ENCODE results near the gene HGFAC.
"Not testable (repeated sequence)": the region's sequence is repeated elsewhere in the genome, so short reads cannot be mapped to it uniquely, and the experiment has no call there.

HGFAC gene

DNA sequence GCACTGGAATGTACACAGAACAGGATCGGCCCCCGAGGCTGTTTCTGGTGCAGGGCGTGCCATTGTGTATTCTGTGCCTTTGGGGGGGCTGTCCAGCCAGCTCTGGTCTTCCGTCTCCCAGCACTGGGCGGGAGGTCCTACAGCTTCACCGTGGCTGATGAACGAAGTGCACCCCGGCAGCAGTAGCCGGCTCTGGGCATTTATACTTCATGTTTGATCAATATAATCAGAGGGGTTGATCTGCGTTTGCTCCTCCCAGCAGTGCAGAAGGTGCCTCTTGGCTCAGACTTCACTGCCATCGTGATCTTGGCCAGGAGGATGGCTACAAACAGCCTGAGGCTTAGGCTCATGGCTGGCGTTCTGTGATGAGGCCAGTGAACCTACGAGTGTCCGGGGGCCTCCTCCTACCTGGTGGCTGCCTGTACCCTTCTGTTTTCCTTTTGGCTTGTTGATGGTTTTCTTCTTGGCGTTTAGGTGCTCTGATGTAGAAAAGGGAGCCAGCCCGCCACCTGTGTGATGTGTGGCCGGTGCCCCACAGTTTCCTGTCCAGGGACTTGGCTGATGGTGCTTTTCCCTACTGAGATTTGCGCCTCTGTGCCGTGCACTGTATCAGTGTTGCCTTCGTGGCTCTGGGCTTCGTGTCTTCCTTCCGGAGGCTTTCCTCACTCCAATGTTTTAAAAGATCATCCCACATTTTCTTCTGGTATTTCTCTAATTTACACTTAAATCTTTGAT, 31.2 kb upstream of the HGFAC start:
- in situ Hi-C loops (cut with MboI; ENCODE audit: low sequenced_read_pairs): no loop called here

DNA sequence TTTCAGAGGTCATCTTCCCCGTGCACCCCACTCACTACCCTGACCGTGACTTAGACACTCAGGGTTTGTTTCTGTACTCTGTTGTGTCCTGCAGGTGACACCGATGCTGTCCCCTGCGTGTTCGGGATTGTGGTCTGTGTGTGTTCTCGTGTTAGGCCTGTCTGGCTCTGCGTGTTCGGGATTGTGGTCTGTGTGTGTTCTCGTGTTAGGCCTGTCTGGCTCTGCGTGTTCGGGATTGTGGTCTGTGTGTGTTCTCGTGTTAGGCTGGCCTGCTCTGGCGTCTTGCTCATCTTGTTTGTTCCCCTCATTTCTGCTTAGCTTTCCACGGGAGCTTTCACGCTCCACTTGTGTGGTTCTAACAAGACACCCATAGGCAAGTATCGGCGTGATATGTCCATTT, 30.6 kb upstream of the HGFAC start:
- in situ Hi-C loops (cut with MboI; ENCODE audit: low sequenced_read_pairs): not testable (repeated sequence)

DNA sequence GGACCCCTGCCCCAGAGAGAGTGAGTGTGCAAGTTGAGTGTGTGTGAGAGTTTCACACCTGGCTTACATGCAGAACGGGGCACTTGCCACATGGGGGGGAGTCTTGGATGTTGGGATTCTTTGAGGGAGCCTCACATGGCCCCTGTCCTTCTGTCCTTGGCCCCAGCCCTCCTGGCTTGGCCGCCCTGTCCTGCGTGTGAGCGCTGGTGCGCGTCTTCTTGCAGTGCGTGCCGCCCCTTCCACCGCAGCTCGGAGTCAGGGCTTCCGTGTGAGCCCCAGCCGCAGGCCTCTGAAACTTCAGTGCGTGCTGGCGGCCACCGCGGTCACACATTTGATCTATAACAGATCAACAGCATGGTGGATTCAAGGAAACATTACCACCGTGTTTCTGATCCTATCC, 30.1 kb upstream of the HGFAC start:
- in situ Hi-C loops (cut with MboI; ENCODE audit: low sequenced_read_pairs): no loop called here

DNA sequence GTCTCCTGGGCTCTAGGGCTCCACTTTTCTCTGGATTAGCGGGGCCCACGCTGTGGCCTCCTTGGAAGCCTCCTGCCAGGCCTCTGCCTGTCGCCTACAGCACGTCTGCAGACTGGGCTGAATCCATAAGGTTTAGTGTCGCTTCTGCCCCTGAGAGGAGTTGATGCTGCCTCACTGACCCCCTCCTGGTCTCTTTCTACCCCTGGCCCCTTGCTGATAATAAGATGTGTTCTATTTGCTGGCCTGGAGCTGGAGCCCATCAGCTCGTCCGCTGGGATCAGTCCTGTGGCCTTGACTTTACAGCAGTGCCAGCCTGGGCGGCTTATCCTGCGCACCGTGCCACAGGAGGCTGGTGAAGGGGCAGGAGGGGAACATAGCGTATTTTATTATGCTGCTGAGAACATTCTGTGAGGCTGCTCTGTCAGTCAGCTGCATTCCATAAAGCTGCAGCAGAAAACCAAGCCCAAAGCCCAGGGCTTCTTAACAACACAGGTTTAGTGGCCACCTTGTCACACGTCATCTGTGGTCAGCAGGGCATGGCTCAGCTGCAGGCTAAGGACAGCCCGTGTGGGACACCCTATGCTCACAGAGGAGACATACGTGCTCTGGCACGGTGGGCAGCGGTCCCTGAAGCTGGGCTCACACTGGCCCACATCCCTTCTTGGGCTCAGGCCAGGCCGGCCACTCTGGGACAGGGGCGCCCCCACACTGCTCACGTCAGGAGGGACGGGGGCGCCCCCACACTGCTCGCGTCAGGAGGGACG, 29.3 kb upstream of the HGFAC start:
- in situ Hi-C loops (cut with MboI; ENCODE audit: low sequenced_read_pairs): no loop called here

DNA sequence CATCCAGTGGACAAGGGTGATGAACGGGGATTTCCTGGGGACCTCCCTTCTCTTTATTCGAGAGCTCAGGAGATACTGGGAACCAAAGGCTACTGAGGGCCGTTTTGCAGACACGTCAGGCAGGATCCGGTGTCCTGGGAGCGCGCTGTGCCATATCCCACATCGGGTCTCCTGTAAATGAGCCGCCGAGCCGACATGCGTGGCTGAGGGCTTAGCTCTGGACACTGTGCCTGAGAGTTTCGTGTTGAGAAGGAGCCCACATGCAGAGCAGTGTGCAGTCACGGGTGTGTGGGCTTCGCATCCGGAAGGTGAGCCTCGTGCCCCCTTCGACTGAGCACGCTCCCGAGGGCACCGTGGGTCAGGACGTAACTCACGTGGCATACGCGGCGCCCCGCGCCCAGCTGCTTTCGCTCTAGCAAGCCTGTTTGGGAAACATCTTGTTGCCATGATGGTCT, 28.5 kb upstream of the HGFAC start:
- in situ Hi-C loops (cut with MboI; ENCODE audit: low sequenced_read_pairs): no loop called here

DNA sequence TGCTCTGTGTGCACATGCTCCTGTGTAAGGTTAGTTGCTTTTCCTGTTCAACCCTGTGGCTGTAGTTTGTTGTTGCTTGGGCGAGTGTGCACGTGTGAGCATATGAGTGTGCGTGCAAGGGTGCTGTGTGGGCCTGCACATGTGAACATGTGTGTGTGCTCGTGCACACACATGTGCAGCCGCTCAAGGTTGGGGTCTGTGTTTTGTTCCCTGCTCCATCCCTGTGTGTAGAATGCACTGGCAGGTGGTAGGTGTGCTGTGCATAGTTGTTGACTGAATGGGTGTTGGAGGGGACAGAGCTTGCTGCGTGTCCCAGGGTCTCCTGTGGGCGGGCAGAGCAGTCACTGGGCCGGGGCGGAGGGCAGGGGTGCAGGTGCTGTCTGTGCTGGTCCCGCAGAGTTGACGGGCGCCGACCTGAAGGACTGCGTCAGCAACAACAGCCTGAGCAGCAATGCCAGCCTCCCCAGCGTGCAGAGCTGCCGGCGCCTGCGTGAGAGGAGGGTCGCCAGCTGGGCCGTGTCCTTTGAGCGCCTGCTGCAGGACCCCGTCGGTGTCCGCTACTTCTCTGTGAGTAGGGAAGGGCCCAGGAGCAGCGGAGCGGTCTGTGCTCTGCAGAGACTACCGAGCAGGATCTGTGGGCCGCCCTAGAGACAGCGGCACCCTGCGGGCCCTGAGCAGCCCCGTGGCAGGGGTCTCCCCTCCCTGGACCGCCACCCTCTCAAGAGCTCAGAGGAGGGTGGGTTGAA, 27.9 kb upstream of the HGFAC start:
- in situ Hi-C loops (cut with MboI; ENCODE audit: low sequenced_read_pairs): no loop called here

DNA sequence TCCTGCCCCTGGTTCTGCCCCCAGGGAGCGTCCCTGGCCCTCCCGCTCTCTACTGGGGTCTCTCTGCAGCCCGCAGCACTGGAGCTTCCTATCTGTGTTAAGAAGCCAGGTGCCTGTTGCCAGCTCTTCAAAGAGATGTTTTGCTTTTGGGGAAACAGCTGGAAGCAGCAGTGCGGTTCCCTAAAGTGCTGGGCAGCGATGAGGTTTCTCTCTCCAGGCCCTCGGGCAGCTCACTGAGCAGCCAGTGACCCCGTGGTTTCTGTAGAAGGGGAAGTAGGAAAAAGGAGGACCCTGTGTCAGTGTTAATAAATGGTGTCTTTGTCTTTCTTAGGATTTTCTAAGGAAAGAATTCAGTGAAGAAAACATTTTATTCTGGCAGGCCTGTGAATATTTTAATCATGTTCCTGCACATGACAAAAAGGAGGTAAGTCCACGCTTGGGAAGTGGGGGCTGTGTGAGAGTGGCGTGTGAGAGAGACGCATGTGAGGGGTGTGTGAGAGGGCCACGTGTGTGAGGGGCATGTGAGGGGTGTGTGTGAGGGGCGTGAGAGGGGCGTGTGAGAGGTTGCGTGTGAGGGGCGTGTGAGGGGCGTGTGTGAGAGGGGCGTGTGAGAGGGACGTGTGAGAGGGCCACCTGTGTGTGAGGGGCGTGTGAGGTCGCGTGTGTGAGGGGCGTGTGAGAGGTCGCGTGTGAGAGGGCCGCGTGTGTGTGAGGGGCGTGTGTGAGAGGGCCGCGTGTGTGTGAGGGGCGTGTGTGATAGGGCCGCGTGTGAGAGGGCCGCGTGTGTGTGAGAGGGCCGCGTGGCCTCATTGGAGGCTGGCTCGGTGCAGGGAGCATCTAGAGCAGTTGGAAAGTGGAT, 27.1 kb upstream of the HGFAC start:
- in situ Hi-C loops (cut with MboI; ENCODE audit: low sequenced_read_pairs): no loop called here

DNA sequence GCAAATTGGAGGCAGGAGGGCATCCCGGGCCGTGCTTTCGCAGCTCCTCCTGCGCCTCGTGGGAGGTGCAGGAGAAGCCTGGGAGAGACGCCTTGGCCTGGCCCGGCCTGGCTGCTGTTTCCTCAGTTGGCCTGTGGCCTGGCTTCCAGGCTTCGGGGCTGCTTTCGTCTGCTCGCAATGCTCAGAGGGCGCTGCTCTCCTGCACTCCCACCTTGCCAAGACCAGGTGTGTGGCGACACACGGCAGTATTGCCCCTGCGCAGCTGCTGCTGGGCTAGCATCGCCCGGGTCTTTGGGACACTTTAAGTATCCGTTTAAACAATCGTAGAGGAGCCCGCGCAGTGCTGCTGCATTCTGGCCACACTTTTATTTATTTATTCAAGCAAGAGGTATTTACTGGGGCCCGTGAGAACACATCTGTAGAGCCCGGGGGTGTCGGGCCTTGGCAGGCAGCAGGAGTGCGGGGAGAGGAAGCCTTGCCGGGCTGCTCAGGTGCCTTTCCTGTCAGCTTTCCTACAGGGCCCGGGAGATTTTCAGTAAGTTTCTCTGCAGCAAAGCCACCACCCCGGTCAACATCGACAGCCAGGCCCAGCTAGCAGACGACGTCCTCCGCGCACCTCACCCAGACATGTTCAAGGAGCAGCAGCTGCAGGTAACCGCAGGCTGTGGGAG, 26.2 kb upstream of the HGFAC start:
- in situ Hi-C loops (cut with MboI; ENCODE audit: low sequenced_read_pairs): no loop called here

DNA sequence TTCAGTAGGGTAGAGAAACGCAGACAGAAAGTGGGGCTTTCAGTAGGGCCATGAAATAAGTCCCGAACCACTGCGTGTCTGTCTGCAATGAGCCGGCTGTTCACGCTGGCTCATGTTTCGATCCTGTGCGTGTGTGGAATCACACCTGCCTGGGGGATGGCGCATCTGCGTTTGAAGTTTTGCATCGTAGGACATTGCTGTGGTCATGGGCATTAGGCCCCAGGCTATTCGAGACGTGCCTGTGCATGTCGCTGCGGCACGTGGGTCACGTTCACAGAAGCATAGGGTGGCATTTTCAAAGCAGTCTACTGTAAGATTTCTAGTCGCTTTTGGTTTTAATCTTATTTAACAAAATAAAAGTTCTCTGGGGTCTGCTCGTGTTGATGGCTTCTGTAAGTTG, 25.5 kb upstream of the HGFAC start:
- in situ Hi-C loops (cut with MboI; ENCODE audit: low sequenced_read_pairs): no loop called here

DNA sequence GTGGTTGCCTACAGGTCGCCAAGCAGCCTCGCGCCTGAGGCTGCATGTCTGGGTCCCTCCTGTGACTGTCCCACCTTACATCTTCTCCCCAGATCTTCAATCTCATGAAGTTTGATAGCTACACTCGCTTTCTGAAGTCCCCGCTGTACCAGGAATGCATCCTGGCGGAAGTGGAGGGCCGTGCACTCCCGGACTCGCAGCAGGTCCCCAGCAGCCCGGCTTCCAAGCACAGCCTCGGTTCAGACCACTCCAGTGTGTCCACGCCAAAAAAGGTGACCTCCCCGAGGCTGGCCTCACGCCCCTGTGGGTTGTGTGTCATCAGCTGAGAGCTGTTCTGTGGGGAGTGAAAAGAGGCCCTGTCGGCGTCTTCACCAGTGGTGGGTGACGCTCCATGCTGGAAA, 24.9 kb upstream of the HGFAC start:
- in situ Hi-C loops (cut with MboI; ENCODE audit: low sequenced_read_pairs): no loop called here

DNA sequence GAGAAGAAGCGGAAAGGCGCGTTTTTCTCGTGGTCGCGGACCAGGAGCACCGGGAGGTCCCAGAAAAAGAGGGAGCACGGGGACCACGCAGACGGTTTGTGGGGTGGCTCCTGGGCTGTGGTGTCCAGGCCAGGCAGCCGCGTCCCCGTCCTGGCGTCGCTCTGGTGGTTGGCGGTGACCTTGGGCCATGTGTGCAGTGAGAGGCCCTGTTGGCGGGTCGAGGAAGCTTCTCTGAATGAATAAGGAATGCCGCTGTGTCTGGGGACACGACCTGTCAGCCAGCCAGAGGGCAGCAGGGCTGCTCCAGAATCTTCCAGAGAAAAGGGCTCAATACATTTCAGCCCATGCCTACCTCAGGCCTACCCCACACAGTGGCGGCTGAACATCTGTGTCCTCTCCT, 24.3 kb upstream of the HGFAC start:
- in situ Hi-C loops (cut with MboI; ENCODE audit: low sequenced_read_pairs): no loop called here

DNA sequence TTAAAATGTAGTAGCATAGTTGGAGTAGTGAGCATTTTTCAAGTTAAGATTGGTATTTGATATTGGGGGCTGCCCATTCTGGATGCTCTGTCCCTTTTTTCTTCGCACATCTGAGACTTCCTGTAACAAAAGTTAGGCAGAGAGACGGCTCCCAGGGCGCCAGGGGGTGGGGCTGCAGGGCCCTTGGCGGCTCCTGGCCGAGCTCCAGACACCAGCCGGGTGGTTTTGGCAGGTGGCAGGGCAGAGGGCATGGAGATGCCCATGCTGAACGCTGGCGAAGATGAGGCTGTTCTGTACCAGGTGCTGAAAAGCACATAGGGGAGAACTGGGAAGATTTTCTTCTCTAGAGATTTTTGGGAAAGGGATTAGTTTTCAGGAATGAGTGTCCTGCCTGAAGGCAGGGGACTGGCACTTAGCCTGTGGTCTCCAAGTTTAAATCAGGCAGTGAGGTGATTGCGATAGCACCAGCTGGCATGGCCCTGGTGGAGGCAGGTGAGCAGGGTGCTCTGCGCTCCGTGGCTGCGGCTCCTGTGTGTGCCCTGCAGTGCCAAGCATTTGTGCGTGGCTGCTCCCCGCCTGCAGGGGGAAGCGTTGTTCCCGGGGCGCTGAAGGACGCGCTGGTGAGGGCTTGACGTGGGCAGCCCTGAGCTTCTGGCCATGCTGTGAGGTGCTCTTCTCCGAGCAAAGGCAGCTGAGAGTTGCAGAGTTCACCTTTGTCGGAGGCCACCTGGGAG, 23.6 kb upstream of the HGFAC start:
- in situ Hi-C loops (cut with MboI; ENCODE audit: low sequenced_read_pairs): no loop called here

DNA sequence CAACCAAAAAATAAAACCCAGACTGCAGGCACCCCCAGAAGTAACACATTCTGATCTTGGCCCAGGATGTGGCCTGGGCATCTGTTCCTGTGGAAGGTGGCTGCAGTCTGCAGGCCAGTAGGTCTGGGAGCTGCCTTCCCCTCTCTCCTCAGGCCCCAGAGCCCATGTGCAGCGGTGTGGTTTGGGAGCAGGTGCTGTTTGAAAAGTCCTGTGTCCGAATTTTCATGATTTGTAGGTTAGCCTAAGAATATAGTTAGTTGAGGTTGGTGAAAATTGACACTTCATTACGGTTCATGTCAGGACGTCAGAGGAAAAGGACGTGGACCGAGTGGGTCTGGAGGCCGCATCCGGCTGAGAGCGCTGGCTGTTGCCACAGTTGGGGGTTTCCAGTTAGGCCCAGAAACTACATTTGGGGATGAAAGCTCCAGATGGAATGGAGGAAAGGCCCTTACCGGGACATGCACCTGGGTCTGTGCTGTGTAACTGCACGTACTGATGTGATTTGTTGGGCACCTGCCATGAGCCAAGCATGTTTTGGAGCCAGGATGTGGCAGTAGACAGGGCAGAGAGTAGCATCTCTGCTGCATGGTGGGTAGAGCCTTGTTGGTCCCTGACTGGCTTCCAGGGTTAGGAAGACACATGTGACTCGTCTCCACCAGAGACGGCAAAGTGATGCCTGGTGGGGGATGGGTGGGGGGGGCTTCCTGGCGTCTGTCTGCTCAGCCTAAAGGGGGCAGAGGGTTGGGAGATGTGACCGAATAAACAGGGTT, 21.7 kb upstream of the HGFAC start:
- in situ Hi-C loops (cut with MboI; ENCODE audit: low sequenced_read_pairs): no loop called here

DNA sequence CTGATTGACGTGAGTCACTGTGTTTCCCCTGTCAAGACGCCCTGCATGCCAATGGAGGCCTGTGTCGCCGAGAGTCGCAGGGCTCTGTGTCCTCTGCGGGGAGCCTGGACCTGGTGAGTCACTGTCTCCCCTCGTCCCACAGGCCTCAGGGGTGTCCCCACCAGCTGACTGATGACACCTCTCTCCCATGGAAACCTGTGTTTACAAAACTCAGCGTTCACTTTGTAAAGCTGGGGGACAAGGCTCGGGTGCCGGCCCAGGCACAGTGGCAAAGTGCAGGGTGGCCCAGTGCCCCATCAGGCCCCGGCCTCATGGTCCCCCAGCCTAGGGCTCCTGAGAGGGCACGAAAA, 21.2 kb upstream of the HGFAC start:
- in situ Hi-C loops (cut with MboI; ENCODE audit: low sequenced_read_pairs): no loop called here

DNA sequence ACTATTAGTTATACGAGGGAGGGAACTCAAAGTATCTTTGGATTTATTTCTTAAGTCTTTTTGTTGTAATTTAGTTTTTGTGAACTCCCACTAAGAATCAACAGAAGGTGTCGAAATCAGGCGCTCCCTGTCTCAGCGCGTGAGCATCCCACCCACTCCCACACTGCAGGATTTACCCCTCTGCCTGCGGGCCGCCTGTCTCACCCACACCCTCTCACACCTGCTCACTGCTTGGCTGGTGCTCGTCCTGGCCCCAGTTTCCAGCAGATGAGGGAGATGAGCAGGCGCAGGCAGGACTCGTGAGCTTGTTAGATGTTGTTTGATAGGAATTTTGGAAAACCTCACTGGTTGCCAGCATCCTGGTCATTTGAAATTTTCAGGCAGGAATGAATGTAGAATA, 20.8 kb upstream of the HGFAC start:
- in situ Hi-C loops (cut with MboI; ENCODE audit: low sequenced_read_pairs): no loop called here

DNA sequence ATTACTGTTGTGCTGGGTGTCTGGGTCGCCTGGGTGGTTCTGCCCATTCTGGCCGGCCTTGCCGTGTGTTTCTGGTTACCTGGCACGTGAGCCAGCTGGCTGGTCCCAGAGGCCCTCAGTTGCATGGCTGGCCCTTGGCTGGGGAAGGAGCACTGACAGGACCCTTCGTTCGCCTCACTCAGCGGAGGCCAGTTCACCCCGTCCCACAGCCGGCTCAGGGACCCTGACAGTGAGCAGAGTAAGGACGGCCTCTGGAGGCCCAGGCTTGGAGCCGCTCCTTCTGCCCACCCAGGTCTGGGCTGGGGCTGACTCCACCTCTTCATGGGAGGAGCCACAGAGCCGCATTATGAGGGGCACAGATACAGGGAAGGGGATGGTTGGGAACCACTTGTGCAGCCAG, 20.3 kb upstream of the HGFAC start:
- in situ Hi-C loops (cut with MboI; ENCODE audit: low sequenced_read_pairs): no loop called here

DNA sequence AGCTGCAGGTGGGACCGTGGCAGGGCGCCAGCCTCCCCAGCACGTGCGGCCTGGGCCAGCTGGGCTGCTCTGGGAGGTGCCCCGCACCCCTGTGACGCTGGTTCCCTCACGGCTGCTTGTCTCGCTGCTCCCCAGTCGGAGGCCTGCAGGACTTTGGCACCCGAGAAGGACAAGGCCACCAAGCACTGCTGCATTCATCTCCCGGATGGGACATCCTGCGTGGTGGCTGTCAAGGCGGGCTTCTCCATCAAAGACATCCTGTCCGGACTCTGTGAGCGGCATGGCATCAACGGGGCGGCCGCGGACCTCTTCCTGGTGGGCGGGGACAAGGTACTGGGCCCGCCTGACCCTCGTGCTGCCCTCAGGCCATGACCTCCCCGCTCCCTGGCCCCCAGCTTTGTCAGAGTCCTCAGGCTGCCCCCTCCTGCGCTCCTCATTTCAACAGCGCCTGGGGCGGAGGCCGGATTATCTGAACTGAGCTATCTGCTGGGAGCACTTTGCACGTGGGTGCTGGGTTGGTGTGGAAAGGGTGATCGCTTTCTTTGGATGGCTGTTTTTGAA, 19.4 kb upstream of the HGFAC start:
- in situ Hi-C loops (cut with MboI; ENCODE audit: low sequenced_read_pairs): no loop called here

DNA sequence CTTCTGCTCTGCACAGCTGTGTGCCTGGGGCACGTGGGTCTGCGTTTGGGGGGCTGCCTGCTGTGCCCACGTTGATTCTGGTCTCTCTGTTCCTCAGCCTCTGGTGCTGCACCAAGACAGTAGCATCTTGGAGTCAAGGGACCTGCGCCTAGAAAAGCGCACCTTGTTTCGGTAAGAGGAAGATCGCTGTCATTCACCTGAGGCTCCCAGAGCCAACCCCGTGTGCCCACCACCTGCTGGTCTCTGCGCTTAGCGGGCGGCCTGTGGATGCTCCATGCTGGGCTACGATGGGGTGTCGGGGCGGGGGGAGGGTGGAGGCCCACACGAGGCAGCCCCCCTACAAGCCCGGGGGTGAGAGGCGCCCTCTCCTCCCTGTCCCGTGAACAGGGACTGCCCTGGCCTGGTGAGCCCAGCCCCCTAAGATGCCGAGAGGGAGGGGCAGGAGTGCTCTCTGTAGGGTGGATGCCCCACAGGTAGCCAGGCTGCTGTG, 18.9 kb upstream of the HGFAC start:
- in situ Hi-C loops (cut with MboI; ENCODE audit: low sequenced_read_pairs): no loop called here

DNA sequence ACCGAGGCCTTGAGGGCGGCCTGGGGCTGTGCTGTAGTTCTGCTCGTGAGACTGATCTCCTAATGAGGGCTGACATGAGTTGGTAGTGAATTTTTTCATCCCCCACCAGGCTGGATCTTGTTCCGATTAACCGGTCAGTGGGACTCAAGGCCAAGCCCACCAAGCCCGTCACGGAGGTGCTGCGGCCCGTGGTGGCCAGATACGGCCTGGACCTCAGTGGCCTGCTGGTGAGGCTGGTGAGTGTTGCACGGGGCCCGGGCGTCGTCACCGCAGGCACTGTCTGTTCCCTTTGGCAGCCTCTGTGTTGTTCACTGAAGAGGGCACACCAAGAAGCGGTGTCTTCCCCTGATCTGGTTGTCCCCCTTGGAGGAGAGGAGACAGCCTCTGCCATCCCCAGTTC, 18.4 kb upstream of the HGFAC start:
- in situ Hi-C loops (cut with MboI; ENCODE audit: low sequenced_read_pairs): no loop called here

Measured in hTERT RPE-1 (cell line).